K562 (cell line): Measurements from ENCODE around the gene SEC61A1. TPM values are rescaled to one million over a fixed set of nuclear protein-coding genes. Genes with fewer than 3 reads are reported as not detected.

ENCODE experiments used
- ARID3A ChIP-seq: IDR thresholded peaks from 2 replicates; pipeline ENCODE4 v1.6.1; 2012; ENCODE audit warnings: low read depth, low read length, improper control_type of control experiment, borderline replicate concordance
- ASH1L ChIP-seq: fragments of 450-650 bp; IDR thresholded peaks from 2 replicates; pipeline ENCODE4 v1.6.1; 2018; ENCODE audit warnings: borderline replicate concordance, mild to moderate bottlenecking, low read depth; ENCODE audit not compliant: partially characterized antibody
- CBFA2T2 ChIP-seq: fragments of 450-650 bp; conservative IDR thresholded peaks from 2 replicates; pipeline ENCODE4 v1.6.1; 2017; ENCODE audit warnings: mild to moderate bottlenecking
- CXXC5 ChIP-seq: fragments of 250-450 bp; sonication (Bioruptor Pico); IDR thresholded peaks from 2 replicates; pipeline ENCODE4 v1.8.0; 2022; ENCODE audit warnings: inconsistent platforms, mild to moderate bottlenecking, moderate library complexity
- MAZ ChIP-seq, 2 experiments: fragments of 450-650 bp in 1 of 2; sonication (generic) in 1 of 2; formaldehyde crosslinking; IDR thresholded peaks in 1 of 2; conservative IDR thresholded peaks in 1 of 2; 2 replicates each; pipeline versions ENCODE4 v1.4.0 to v1.5.0; 2020; ENCODE audit warnings: mild to moderate bottlenecking in 1 of 2, missing genetic modification reagents in 1 of 2
- MLX ChIP-seq, 2 experiments: fragments of 450-650 bp in 1 of 2; sonication (generic) in 1 of 2; formaldehyde crosslinking; conservative IDR thresholded peaks; 2 replicates each; pipeline versions ENCODE4 v1.4.0 to v1.8.1; 2020 to 2022; ENCODE audit warnings: mild to moderate bottlenecking in 1 of 2, missing genetic modification reagents in 1 of 2
- PATZ1 ChIP-seq: fragments of 250-450 bp; sonication (Bioruptor Pico); IDR thresholded peaks from 2 replicates; pipeline ENCODE4 v1.5.0; 2020; ENCODE audit warnings: mild to moderate bottlenecking, borderline replicate concordance
- RAD21 ChIP-seq, 2 experiments: fragments of 250-450 bp in 1 of 2; fragments of 450-650 bp in 1 of 2; sonication (Bioruptor Pico) in 1 of 2; formaldehyde crosslinking in 1 of 2; IDR thresholded peaks in 1 of 2; conservative IDR thresholded peaks in 1 of 2; 2 replicates each; pipeline versions ENCODE4 v1.4.0 to v1.8.0; 2020 to 2022; ENCODE audit warnings: mild to moderate bottlenecking in 2 of 2, moderate library complexity in 1 of 2
- SFPQ ChIP-seq: fragments of 200-400 bp; formaldehyde crosslinking; IDR thresholded peaks from 2 replicates; pipeline ENCODE4 v1.6.1; 2017; ENCODE audit warnings: mild to moderate bottlenecking, low read depth, low read length, moderate library complexity
- SLC30A9 ChIP-seq: fragments of 250-450 bp; sonication (Bioruptor Pico); IDR thresholded peaks from 2 replicates; pipeline ENCODE4 v1.8.0; 2022; ENCODE audit warnings: mild to moderate bottlenecking, moderate library complexity
- SMAD4 ChIP-seq: fragments of 250-450 bp; sonication (Bioruptor Pico); conservative IDR thresholded peaks from 2 replicates; pipeline ENCODE4 v1.8.0; 2021; ENCODE audit warnings: inconsistent platforms, mild to moderate bottlenecking, moderate library complexity
- WHSC1 ChIP-seq: IDR thresholded peaks from one replicate; pipeline ENCODE4 v1.6.1; 2012; ENCODE audit warnings: low read length, control low read depth, inconsistent platforms
- ZBTB12 ChIP-seq: fragments of 250-450 bp; sonication (Bioruptor Pico); IDR thresholded peaks from 2 replicates; pipeline ENCODE4 v1.4.0; 2020
- ZBTB17 ChIP-seq: fragments of 450-650 bp; formaldehyde crosslinking; IDR thresholded peaks from 2 replicates; pipeline ENCODE4 v1.4.0; 2020; ENCODE audit warnings: mild to moderate bottlenecking
- ZNF224 ChIP-seq: sonication (generic); formaldehyde crosslinking; IDR thresholded peaks from 2 replicates; pipeline ENCODE4 v1.8.0; 2022; ENCODE audit warnings: mild to moderate bottlenecking, missing genetic modification reagents
- ZNF274 ChIP-seq: IDR thresholded peaks from 2 replicates; pipeline ENCODE4 v1.6.1; 2011; ENCODE audit warnings: low read depth, mild to moderate bottlenecking, low read length, moderate library complexity, borderline replicate concordance
- ZNF766 ChIP-seq: fragments of 200-800 bp; sonication (Bioruptor generic); conservative IDR thresholded peaks from 2 replicates; pipeline ENCODE4 v1.6.1; 2016; ENCODE audit warnings: missing genetic modification characterization, missing compliant biosample characterization
- ZNF778 ChIP-seq: fragments of 450-650 bp; formaldehyde crosslinking; IDR thresholded peaks from 2 replicates; pipeline ENCODE4 v1.4.0; 2020; ENCODE audit warnings: mild to moderate bottlenecking, moderate library complexity
- polyA plus RNA-seq, 8 experiments: library from polyadenylated mRNA; depleted of rRNA in 4 of 8; stranded (reverse) in 5 of 8; unstranded in 3 of 8; fragments of >200 nt; fragmentation: Nextera tagmentation in 2 of 8; fragmentation: Illumina TruSeq in 1 of 8; extraction: Ambion mirVana in 2 of 8; extraction: Trizol in 1 of 8; gene quantifications; 2 replicates each; pipeline versions ENCODE4 v1.2.1 to v1.2.3, GENCODE V29; 2011 to 2014; ENCODE audit warnings: inconsistent platforms in 1 of 8, missing spikeins in 1 of 8
- total RNA-seq, 7 experiments: library from RNA; depleted of rRNA in 6 of 7; stranded (reverse); fragments of >200 nt in 6 of 7; fragmentation: Illumina TruSeq in 2 of 7; extraction: Trizol in 2 of 7; gene quantifications; 2 replicates each; pipeline versions ENCODE4 v1.2.1 to v1.2.3, GENCODE V29; 2011 to 2021; ENCODE audit warnings: low replicate concordance in 1 of 7

The SEC61A1 gene
- total and polyA plus RNA-seq, 9 of the 15 experiments (the other 6 are each of a cell fraction or from before 2014, with no cell fraction given), result 1.9 to 140 (median 79.1) TPM

GRCh38 chr3:128075522-128076482, 23.6 kb downstream of the SEC61A1 start (continued):
- TF ChIP-seq CBFA2T2, result no peak
- TF ChIP-seq MAZ (CRISPR knock-in tag; conservative IDR thresholded peaks at IDR 0.05 in 1 of 2, IDR thresholded peaks at IDR 0.05 in 1 of 2), result peak; percentile 64 to 90
- no peak for TF ChIP-seq ARID3A
- TF ChIP-seq ZNF766 (CRISPR knock-in tag), result no peak
- TF ChIP-seq CXXC5 (CRISPR knock-in tag), result peak; percentile 66
- TF ChIP-seq PATZ1, result no peak
- TF ChIP-seq ZBTB12 (CRISPR knock-in tag), result no peak
- TF ChIP-seq SLC30A9, result no peak
- no peak for TF ChIP-seq SFPQ
- TF ChIP-seq RAD21 (CRISPR knock-in tag; conservative IDR thresholded peaks at IDR 0.05 in 1 of 2, IDR thresholded peaks at IDR 0.05 in 1 of 2), result peak; percentile 70 to 78
- no peak for TF ChIP-seq ASH1L
- 0 out of 2 replicates have a peak, but pooled peaks have one; percentile 24 for TF ChIP-seq SMAD4 (CRISPR knock-in tag)
- no peak for TF ChIP-seq ZNF274
- TF ChIP-seq ZBTB17 (CRISPR knock-in tag), result no peak
- no peak for TF ChIP-seq MLX (CRISPR knock-in tag; conservative IDR thresholded peaks at IDR 0.05)
- TF ChIP-seq WHSC1, result no peak
- no peak for TF ChIP-seq ZNF224
- TF ChIP-seq ZNF778 (CRISPR knock-in tag), result no peak
